ENCODE data around the gene MEIKIN.

MEIKIN gene

DNA sequence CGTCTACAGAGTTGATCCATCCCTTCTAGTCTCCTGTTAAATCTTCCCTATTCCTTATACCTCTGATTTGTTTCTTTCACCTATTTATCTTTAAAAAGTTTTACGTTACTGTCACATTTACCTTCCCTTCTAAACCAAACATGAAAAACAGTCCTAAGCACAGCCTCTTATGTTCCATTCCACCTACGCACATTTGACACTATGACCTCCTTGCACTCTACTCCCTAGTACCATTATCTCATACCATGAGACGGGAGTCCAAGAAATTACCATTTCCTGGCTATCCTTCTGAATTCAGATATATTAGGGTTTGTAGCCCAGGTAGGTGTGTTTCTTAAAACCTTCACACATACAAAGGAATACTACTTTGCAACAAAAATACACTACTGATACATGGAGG, 173.8 kb downstream of the MEIKIN start:
- DNase-seq (ENCODE audit: low read depth): no peak
- no peak overlapping the region for H3K4me3 ChIP-seq (ENCODE audit: low read depth, low read length)
- TF ChIP-seq, protein P1, sequence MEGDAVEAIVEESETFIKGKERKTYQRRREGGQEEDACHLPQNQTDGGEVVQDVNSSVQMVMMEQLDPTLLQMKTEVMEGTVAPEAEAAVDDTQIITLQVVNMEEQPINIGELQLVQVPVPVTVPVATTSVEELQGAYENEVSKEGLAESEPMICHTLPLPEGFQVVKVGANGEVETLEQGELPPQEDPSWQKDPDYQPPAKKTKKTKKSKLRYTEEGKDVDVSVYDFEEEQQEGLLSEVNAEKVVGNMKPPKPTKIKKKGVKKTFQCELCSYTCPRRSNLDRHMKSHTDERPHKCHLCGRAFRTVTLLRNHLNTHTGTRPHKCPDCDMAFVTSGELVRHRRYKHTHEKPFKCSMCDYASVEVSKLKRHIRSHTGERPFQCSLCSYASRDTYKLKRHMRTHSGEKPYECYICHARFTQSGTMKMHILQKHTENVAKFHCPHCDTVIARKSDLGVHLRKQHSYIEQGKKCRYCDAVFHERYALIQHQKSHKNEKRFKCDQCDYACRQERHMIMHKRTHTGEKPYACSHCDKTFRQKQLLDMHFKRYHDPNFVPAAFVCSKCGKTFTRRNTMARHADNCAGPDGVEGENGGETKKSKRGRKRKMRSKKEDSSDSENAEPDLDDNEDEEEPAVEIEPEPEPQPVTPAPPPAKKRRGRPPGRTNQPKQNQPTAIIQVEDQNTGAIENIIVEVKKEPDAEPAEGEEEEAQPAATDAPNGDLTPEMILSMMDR (IDR thresholded peaks at IDR 0.05; ENCODE audit: low read depth, low read length, missing control alignments): no peak
- in situ Hi-C loops (cut with HindIII; ENCODE audit: low sequenced_read_pairs): no loop called here

DNA sequence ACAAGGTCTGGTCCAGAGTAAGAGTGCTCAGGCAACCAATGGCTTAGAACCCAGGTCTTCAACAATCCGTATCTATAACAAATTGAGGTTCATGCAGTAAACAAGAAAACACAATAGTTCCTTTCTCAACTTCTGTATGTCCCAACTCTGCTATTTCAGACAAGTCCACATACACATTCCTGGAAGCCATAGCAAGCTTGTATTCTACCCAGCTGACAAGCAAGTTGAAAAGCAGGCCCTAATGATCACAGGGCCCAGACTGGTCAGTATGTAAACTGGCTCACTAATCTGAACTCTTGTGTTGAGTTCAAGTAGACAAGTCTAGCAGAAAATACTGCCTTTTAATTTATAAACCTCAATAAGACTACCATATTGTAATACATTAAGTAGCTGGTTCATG, 175.5 kb downstream of the MEIKIN start:
- in situ Hi-C loops (cut with HindIII; ENCODE audit: low sequenced_read_pairs): no loop called here
- DNase-seq (ENCODE audit: low read depth): no peak
- no peak overlapping the region for H3K4me3 ChIP-seq (ENCODE audit: low read depth, low read length)
- TF ChIP-seq, protein P1 (IDR thresholded peaks at IDR 0.05; ENCODE audit: low read depth, low read length, missing control alignments): no peak

DNA sequence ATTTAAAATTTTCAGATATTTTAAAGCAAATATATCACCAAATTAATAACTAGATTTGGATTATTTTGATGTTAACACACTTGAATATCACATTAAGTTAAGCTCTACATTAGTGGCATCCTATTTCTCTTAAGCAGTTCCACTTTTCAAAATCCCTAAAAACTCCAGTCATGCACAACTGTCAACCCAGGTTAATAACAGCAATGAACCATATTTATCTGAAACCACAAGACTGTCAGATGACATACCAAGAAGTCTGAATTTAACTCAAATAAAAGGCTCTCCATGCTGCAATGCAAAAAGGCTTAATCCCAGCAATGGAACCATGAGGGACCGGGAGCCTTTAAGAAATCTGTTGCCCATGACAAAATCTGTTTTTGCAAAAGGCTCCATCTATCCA, 176.1 kb downstream of the MEIKIN start:
- no peak overlapping the region for H3K4me3 ChIP-seq (ENCODE audit: low read depth, low read length)
- in situ Hi-C loops (cut with HindIII; ENCODE audit: low sequenced_read_pairs): no loop called here
- DNase-seq (ENCODE audit: low read depth): no peak
- TF ChIP-seq, protein P1 (IDR thresholded peaks at IDR 0.05; ENCODE audit: low read depth, low read length, missing control alignments): no peak

DNA sequence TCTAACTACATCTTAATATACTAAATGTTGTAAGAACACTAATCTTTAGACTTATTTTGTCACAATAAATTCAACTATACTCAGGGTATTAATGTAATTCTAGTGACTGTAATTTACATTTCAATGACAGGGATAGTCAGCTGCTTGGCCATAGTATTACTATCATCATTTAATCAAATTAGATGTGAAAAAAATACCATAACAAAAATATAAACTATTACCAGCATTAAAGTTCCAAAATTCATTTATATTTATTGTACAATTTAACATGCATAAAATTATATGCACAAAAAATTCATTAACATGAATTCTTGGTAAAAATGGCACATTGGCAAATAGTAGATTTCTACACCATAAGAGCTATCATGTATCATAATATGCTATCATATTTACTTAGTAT, 177.6 kb downstream of the MEIKIN start:
- in situ Hi-C loops (cut with HindIII; ENCODE audit: low sequenced_read_pairs): no loop called here
- H3K4me3 ChIP-seq (ENCODE audit: low read depth, low read length): no peak overlapping the region
- no peak for DNase-seq (ENCODE audit: low read depth)
- TF ChIP-seq, protein P1 (IDR thresholded peaks at IDR 0.05; ENCODE audit: low read depth, low read length, missing control alignments): no peak

DNA sequence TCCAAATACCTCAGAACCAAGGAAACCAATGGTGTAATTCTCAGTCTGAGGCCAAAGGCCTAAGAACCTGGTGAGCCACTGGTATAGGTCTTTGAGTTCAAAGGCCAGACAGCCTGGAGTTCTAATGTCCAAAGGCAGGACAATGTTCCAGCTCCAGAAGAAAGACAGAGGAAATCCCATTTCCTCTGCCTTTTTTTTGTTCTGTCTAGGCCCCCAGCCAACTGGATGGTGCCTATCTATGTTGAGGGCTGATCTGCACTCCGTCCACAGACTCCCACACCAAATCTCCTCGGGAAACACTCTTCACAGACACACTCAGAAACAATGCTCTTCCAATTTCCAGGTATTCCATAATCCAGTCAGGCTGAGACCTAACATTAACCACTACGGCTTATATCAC, 178.8 kb downstream of the MEIKIN start:
- TF ChIP-seq, protein P1 (IDR thresholded peaks at IDR 0.05; ENCODE audit: low read depth, low read length, missing control alignments): no peak
- in situ Hi-C loops (cut with HindIII; ENCODE audit: low sequenced_read_pairs): no loop called here
- H3K4me3 ChIP-seq (ENCODE audit: low read depth, low read length): no peak overlapping the region
- no peak for DNase-seq (ENCODE audit: low read depth)

DNA sequence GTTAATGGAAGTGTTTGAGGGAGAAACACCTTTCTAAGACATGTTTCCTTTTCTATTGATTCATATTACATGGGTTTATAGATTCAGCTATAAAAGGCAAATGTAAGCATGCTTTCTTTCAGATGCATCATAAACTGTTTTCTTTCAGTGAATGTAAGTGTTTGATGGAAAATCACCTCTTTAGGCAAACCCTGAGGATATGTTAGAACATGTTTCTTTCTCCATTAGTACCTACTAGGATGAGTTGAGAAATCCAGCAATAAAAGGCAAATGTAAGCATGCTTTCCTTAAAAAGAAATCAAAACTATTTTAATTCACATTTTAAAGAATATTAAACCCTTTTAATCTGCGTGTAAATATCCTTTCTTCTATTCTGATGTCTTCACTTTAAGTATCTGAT, 180.2 kb downstream of the MEIKIN start:
- in situ Hi-C loops (cut with HindIII; ENCODE audit: low sequenced_read_pairs): no loop called here
- H3K4me3 ChIP-seq (ENCODE audit: low read depth, low read length): no peak overlapping the region
- TF ChIP-seq, protein P1 (IDR thresholded peaks at IDR 0.05; ENCODE audit: low read depth, low read length, missing control alignments): no peak
- DNase-seq (ENCODE audit: low read depth): no peak

DNA sequence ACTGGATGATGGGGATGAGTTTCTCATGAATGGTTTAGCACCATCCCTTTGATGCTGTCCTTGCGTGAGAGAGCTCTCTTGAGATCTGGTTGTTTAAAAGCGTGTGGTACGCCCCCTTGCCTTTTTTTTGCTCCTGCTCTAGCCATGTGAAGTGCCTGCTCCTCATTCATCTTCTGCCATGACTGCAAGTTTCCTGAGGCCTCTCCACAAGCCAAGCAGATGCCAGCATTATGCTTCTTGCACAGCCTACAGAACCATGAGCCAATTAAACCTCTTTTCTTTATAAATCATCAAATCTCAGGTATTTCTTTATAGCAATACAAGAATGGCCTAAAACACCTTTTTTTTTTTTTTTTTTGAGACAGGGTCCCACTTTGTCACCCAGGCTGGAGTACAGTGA, 181.5 kb downstream of the MEIKIN start:
- no peak overlapping the region for H3K4me3 ChIP-seq (ENCODE audit: low read depth, low read length)
- no peak for DNase-seq (ENCODE audit: low read depth)
- in situ Hi-C loops (cut with HindIII; ENCODE audit: low sequenced_read_pairs): no loop called here
- TF ChIP-seq, protein P1 (IDR thresholded peaks at IDR 0.05; ENCODE audit: low read depth, low read length, missing control alignments): no peak
